NT2/D1 (cell line): Measurements from ENCODE around the gene DDX42.

ENCODE experiments used
- DNase-seq: peaks from one replicate; pipeline ENCODE4 v3.0.0-alpha.2; 2011; ENCODE audit warnings: low read depth, low spot score
- H3K27me3 ChIP-seq: 2 replicates; pipeline ENCODE4 v1.6.0; 2011; ENCODE audit warnings: mild to moderate bottlenecking; ENCODE audit not compliant: insufficient read length, insufficient read depth
- H3K36me3 ChIP-seq: 2 replicates; pipeline ENCODE4 v1.6.1; 2011; ENCODE audit warnings: mild to moderate bottlenecking, low read length, mixed read lengths; ENCODE audit not compliant: insufficient read depth, insufficient read length
- H3K4me1 ChIP-seq: 2 replicates; pipeline ENCODE4 v1.5.1; 2011; ENCODE audit not compliant: insufficient read depth, insufficient read length
- H3K4me3 ChIP-seq: 2 replicates; pipeline ENCODE4 v1.5.1; 2011; ENCODE audit warnings: low read depth; ENCODE audit not compliant: insufficient read length
- H3K9ac ChIP-seq: 2 replicates; pipeline ENCODE4 v1.6.0; 2011; ENCODE audit warnings: low read depth; ENCODE audit not compliant: insufficient read length
- H3K9me3 ChIP-seq: 2 replicates; pipeline ENCODE4 v1.5.1; 2011; ENCODE audit warnings: mild to moderate bottlenecking, low read length; ENCODE audit not compliant: insufficient read depth
- SUZ12 ChIP-seq: IDR thresholded peaks from 2 replicates; pipeline ENCODE4 v1.6.1; 2011; ENCODE audit not compliant: insufficient read length, insufficient read depth; ENCODE audit errors: extremely low read depth
- YY1 ChIP-seq: IDR thresholded peaks from 2 replicates; pipeline ENCODE4 v1.6.1; 2011; ENCODE audit not compliant: insufficient read length, insufficient read depth
- ZNF274 ChIP-seq: IDR thresholded peaks from 2 replicates; pipeline ENCODE4 v1.6.1; 2011; ENCODE audit warnings: mild to moderate bottlenecking, low read depth, low read length

DDX42 gene

DNA sequence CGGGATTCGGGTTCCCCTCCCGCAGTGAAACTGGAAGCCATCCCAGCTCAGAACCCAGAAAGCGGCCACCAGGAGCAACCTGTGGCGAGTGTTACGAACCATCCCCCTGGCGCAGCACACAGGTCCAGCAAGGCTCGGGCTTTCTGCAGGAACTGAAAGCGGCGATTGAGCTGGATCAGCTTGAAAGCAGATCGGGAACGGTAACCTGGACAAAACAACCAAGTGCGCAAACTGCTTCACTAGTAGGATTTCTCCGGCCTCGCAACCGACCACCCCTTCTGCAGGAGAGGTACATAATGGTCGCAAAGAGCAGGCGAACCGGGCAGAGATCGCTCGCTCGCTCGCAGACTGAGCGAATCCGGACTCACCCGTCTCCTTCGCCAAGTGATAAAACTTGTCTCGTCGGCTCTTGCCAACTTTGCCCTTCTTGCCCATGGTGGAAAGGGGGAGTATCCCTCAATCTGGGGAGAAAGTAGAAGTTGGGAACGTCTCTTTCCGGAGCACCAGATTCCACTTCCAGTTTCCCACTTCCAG lies 52.6 kb downstream of the DDX42 start:
- Histone ChIP-seq H3K36me3 (peaks cover 83% of the 10 kb centered on the region), H3K27me3 (no peaks in the 10 kb centered on the region), H3K4me1 (no peaks in the 10 kb centered on the region), H3K9me3 (no peaks in the 10 kb centered on the region), H3K9ac (peak overlapping the region; percentile 92), H3K4me3 (peak overlapping the region; percentile 97)
- no peak for TF ChIP-seq ZNF274
- no peak for TF ChIP-seq SUZ12
- TF ChIP-seq YY1, result no peak
- DNase-seq, result no peak

DNA sequence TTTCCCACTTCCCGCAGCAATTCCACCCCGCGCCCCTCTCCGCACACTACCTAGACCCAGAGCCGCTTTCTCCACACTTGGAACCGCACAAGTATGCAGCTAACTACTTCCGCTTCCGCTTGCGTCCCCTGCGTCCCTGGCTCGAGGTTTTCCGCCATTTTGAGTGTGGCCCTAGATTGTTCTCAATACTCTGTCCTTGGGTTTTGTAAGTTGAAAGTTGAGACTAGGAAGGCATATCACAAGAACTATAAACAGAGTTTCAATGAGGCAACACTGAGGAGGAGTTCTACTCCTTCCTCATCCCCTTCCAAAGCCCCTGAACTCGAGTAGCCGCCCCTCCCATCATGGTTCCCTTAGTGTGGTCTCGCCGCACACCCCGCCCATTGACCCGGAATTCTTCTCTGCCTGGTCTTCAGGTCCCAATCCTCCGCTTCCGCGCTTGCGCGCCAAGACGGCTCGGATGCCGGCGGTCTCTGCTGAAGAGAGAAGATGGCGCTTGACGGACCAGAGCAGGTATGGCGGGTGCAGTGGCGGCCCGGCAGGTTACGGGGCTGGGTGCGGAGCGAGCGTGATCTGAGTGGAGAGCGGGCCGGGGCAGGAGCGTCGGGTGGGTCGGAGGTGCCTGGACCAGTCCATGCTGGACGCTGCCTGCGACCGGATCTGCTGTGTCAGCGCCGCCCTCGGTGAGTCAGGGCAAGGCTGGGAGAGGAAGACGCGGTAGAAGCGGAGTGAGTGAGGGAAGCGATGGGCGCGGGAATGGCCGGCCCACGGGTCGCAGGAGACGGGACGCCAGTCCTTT lies 53.2 kb downstream of the DDX42 start, which contains the start of the genes FTSJ3 and PSMC5:
TSS of gene FTSJ3 (minus strand) at position 662 of the 799 bp plus-strand sequence. CDS start 761 bp downstream, outside the sequence.
TSS of gene PSMC5 (plus strand) at position 430 of the 799 bp plus-strand sequence. CDS start at position 490, 60 bp downstream.
- H3K36me3 ChIP-seq, result peaks cover 83% of the 10 kb centered on the region

DNA sequence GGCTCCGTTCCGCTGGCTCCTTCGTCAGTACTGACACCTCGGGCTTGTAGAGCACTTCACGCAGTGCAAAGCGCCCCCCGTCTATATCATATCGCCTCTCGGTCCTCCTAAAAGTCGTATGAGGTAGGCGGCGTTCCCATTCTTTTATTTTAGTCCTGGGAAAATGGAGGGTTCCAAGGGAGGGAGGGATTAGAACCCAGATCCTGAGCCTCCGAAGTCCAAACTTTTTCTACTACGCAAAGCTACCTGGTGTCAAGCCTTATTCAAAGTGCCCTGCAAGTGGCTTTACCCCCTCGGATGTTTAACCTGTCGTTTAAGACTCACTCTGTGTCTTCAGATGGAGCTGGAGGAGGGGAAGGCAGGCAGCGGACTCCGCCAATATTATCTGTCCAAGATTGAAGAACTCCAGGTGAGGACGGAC lies 53.8 kb downstream of the DDX42 start:
- no peak for DNase-seq
- peak overlapping the region; percentile 92 for H3K9ac ChIP-seq
- no peaks in the 10 kb centered on the region for H3K27me3 ChIP-seq
- H3K9me3 ChIP-seq, result no peaks in the 10 kb centered on the region
- H3K4me3 ChIP-seq, result peak overlapping the region; percentile 97
- TF ChIP-seq SUZ12, result no peak
- TF ChIP-seq ZNF274, result no peak
- no peak for TF ChIP-seq YY1
- H3K4me1 ChIP-seq, result peaks cover 4% of the 10 kb centered on the region
- H3K36me3 ChIP-seq, result peaks cover 83% of the 10 kb centered on the region

More for the DNA sequence above, 53.2 kb downstream of the DDX42 start, which contains the start of the genes FTSJ3 and PSMC5:
- peak; percentile 81 for DNase-seq
- Histone ChIP-seq H3K4me1 (peaks cover 3% of the 10 kb centered on the region), H3K9me3 (no peaks in the 10 kb centered on the region), H3K9ac (peak within 1 kb of the TSS; percentile 92), H3K27me3 (no peaks in the 10 kb centered on the region), H3K4me3 (peak within 1 kb of the TSS; percentile 97)
- TF ChIP-seq YY1 (peak; percentile 97), SUZ12 (no peak)

GRCh38 chr17:63828936-63829335 lies 55.0 kb downstream of the DDX42 start:
- Histone ChIP-seq H3K4me3 (no peak overlapping the region), H3K9ac (no peak overlapping the region), H3K9me3 (no peaks in the 10 kb centered on the region), H3K4me1 (peaks cover 6% of the 10 kb centered on the region), H3K36me3 (peaks cover 84% of the 10 kb centered on the region), H3K27me3 (no peaks in the 10 kb centered on the region)
- DNase-seq, result no peak
- TF ChIP-seq ZNF274 (no peak), YY1 (no peak), SUZ12 (no peak)

DNA sequence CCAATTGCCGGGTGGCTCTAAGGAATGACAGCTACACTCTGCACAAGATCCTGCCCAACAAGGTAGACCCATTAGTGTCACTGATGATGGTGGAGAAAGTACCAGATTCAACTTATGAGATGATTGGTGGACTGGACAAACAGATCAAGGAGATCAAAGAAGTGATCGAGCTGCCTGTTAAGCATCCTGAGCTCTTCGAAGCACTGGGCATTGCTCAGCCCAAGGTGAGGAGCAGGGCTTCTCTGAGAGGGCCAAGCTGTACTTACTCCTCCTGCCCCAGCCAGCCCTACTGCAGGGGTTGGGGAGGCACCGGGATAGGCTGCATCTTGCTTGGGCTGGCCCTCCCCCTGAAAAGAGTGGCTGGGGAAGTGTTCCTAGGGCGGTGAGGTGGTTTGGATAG lies 56.3 kb downstream of the DDX42 start:
- no peak overlapping the region for H3K4me3 ChIP-seq
- no peaks in the 10 kb centered on the region for H3K9me3 ChIP-seq
- H3K36me3 ChIP-seq, result peaks cover 84% of the 10 kb centered on the region
- TF ChIP-seq SUZ12, result no peak
- no peak for TF ChIP-seq YY1
- no peak for TF ChIP-seq ZNF274
- H3K9ac ChIP-seq, result no peak overlapping the region
- no peak for DNase-seq
- H3K27me3 ChIP-seq, result no peaks in the 10 kb centered on the region
- peaks cover 6% of the 10 kb centered on the region for H3K4me1 ChIP-seq

DNA sequence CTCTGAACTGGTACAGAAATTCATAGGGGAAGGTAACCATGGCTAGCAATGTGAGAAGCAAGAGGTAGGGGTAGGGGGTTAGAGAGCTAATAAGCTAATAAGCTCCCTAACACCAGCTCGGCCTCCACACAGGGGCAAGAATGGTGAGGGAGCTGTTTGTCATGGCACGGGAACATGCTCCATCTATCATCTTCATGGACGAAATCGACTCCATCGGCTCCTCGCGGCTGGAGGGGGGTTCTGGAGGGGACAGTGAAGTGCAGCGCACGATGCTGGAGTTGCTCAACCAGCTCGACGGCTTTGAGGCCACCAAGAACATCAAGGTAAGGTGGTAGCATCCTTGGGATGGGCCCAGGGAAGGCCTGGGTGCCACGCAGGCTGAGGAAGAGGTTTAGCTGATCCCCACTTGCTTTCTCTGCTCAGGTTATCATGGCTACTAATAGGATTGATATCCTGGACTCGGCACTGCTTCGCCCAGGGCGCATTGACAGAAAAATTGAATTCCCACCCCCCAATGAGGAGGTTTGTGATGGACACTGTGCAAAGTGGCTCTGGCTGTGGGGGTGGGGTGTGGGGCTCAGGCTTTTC lies 57.0 kb downstream of the DDX42 start:
- H3K9ac ChIP-seq, result no peak overlapping the region
- DNase-seq, result no peak
- H3K36me3 ChIP-seq, result peaks cover 83% of the 10 kb centered on the region
- H3K27me3 ChIP-seq, result no peaks in the 10 kb centered on the region
- peaks cover 6% of the 10 kb centered on the region for H3K4me1 ChIP-seq
- H3K9me3 ChIP-seq, result no peaks in the 10 kb centered on the region
- no peak for TF ChIP-seq YY1
- TF ChIP-seq SUZ12, result no peak
- TF ChIP-seq ZNF274, result no peak
- H3K4me3 ChIP-seq, result no peak overlapping the region

DNA sequence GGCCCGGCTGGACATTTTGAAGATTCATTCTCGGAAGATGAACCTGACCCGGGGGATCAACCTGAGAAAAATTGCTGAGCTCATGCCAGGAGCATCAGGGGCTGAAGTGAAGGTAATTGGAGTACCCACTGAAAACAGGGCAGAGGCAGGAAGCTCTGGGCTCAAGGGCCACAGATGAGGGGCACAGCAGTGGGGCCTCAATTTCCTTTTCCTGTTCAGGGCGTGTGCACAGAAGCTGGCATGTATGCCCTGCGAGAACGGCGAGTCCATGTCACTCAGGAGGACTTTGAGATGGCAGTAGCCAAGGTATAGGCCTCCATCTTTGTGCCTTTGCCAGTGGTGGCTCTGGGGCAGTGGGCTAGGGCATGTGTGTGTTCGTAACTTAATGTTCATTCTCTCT lies 57.5 kb downstream of the DDX42 start:
- H3K9ac ChIP-seq, result no peak overlapping the region
- TF ChIP-seq YY1 (no peak), ZNF274 (no peak), SUZ12 (no peak)
- DNase-seq, result no peak
- no peaks in the 10 kb centered on the region for H3K27me3 ChIP-seq
- peaks cover 87% of the 10 kb centered on the region for H3K36me3 ChIP-seq
- no peak overlapping the region for H3K4me3 ChIP-seq
- peaks cover 6% of the 10 kb centered on the region for H3K4me1 ChIP-seq
- H3K9me3 ChIP-seq, result no peaks in the 10 kb centered on the region
